HEK293 (cell line): ENCODE data around the gene PIN1.
A peak's percentile ranks its signal among the peaks of the same experiment; 100 is the strongest.

Source experiments
- GLI2 ChIP-seq: fragments of 450-650 bp; formaldehyde crosslinking; IDR thresholded peaks from 2 replicates; pipeline ENCODE4; 2017; ENCODE audit warnings: missing biosample characterization, missing genetic modification characterization, low read depth, borderline replicate concordance
- MZF1 ChIP-seq: fragments of 450-650 bp; formaldehyde crosslinking; IDR thresholded peaks from 2 replicates; pipeline ENCODE4 v1.5.1; 2017; ENCODE audit warnings: missing biosample characterization, missing genetic modification characterization, borderline replicate concordance
- SP3 ChIP-seq: fragments of 450-650 bp; formaldehyde crosslinking; IDR thresholded peaks from 2 replicates; pipeline ENCODE4 v1.5.1; 2016; ENCODE audit warnings: missing biosample characterization, missing genetic modification characterization
- ZBTB21 ChIP-seq: fragments of 450-650 bp; formaldehyde crosslinking; IDR thresholded peaks from 2 replicates; pipeline ENCODE4 v1.5.1; 2017; ENCODE audit warnings: missing biosample characterization, missing genetic modification characterization
- ZBTB49 ChIP-seq: fragments of 450-650 bp; formaldehyde crosslinking; IDR thresholded peaks from 2 replicates; pipeline ENCODE4 v1.5.1; 2016; ENCODE audit warnings: missing biosample characterization, missing genetic modification characterization, low read depth
- ZFP3 ChIP-seq: fragments of 450-650 bp; formaldehyde crosslinking; IDR thresholded peaks from 2 replicates; pipeline ENCODE4 v1.5.1; 2016; ENCODE audit warnings: low read depth, missing biosample characterization, missing genetic modification characterization
- ZNF10 ChIP-seq: fragments of 450-650 bp; formaldehyde crosslinking; IDR thresholded peaks from 2 replicates; pipeline ENCODE4 v1.5.1; 2017; ENCODE audit warnings: missing biosample characterization, missing genetic modification characterization
- ZNF132 ChIP-seq: fragments of 450-650 bp; formaldehyde crosslinking; IDR thresholded peaks from 2 replicates; pipeline ENCODE4 v1.5.1; 2017; ENCODE audit warnings: missing biosample characterization, missing genetic modification characterization, borderline replicate concordance
- ZNF146 ChIP-seq: fragments of 450-650 bp; formaldehyde crosslinking; IDR thresholded peaks from 2 replicates; pipeline ENCODE4 v1.5.1; 2016; ENCODE audit warnings: missing biosample characterization, missing genetic modification characterization
- ZNF174 ChIP-seq: fragments of 450-650 bp; formaldehyde crosslinking; IDR thresholded peaks from 2 replicates; pipeline ENCODE4 v1.5.0; 2017; ENCODE audit warnings: missing biosample characterization, mild to moderate bottlenecking, missing genetic modification characterization
- ZNF23 ChIP-seq: fragments of 450-650 bp; formaldehyde crosslinking; IDR thresholded peaks from 2 replicates; pipeline ENCODE4 v1.5.1; 2016; ENCODE audit warnings: missing biosample characterization, missing genetic modification characterization, borderline replicate concordance
- ZNF239 ChIP-seq: fragments of 450-650 bp; formaldehyde crosslinking; IDR thresholded peaks from 2 replicates; pipeline ENCODE4 v1.5.1; 2016; ENCODE audit warnings: missing biosample characterization, missing genetic modification characterization
- ZNF248 ChIP-seq: fragments of 450-650 bp; formaldehyde crosslinking; IDR thresholded peaks from 2 replicates; pipeline ENCODE4 v1.5.1; 2017; ENCODE audit warnings: missing biosample characterization, missing genetic modification characterization
- ZNF585B ChIP-seq: fragments of 450-650 bp; formaldehyde crosslinking; IDR thresholded peaks from 2 replicates; pipeline ENCODE4 v1.5.1; 2016; ENCODE audit warnings: missing biosample characterization, missing genetic modification characterization
- ZNF626 ChIP-seq: fragments of 450-650 bp; sonication (Bioruptor Pico); formaldehyde crosslinking; IDR thresholded peaks from 2 replicates; pipeline ENCODE4 v1.5.1; 2018; ENCODE audit warnings: missing biosample characterization, missing genetic modification characterization, inconsistent platforms
- ZNF701 ChIP-seq: fragments of 450-650 bp; formaldehyde crosslinking; IDR thresholded peaks from 2 replicates; pipeline ENCODE4 v1.5.1; 2016; ENCODE audit warnings: missing biosample characterization, missing genetic modification characterization
- ZNF776 ChIP-seq: fragments of 450-650 bp; formaldehyde crosslinking; IDR thresholded peaks from 2 replicates; pipeline ENCODE4 v1.5.0; 2017; ENCODE audit warnings: missing biosample characterization, missing genetic modification characterization, borderline replicate concordance
- TF ChIP-seq, protein P1 (sequence below): fragments of 450-650 bp; formaldehyde crosslinking; IDR thresholded peaks from 2 replicates; pipeline ENCODE4 v1.5.1; 2016; ENCODE audit warnings: missing biosample characterization, missing genetic modification characterization
- TF ChIP-seq, protein P2 (sequence below): fragments of 450-650 bp; formaldehyde crosslinking; IDR thresholded peaks from 2 replicates; pipeline ENCODE4 v1.5.1; 2016; ENCODE audit warnings: missing biosample characterization, missing genetic modification characterization
- TF ChIP-seq, protein P3 (sequence below): fragments of 450-650 bp; formaldehyde crosslinking; IDR thresholded peaks from 2 replicates; pipeline ENCODE4 v1.5.1; 2016; ENCODE audit warnings: missing biosample characterization, missing genetic modification characterization
- TF ChIP-seq, protein P4 (sequence below): fragments of 450-650 bp; formaldehyde crosslinking; IDR thresholded peaks from 2 replicates; pipeline ENCODE4; 2016; ENCODE audit warnings: missing biosample characterization, missing genetic modification characterization
- TF ChIP-seq, protein P5 (sequence below): fragments of 450-650 bp; formaldehyde crosslinking; conservative IDR thresholded peaks from 2 replicates; pipeline ENCODE4 v1.5.1; 2016; ENCODE audit warnings: low read depth, missing biosample characterization, missing genetic modification characterization
- TF ChIP-seq, protein P6 (sequence below): fragments of 450-650 bp; formaldehyde crosslinking; IDR thresholded peaks from 2 replicates; pipeline ENCODE4 v1.5.1; 2016; ENCODE audit warnings: missing biosample characterization, missing genetic modification characterization

Gene PIN1

GRCh38 chr19:9818734-9819595, 16.2 kb upstream of the PIN1 start, which contains the start of gene FBXL12 (continued):
- TF ChIP-seq, protein P1, sequence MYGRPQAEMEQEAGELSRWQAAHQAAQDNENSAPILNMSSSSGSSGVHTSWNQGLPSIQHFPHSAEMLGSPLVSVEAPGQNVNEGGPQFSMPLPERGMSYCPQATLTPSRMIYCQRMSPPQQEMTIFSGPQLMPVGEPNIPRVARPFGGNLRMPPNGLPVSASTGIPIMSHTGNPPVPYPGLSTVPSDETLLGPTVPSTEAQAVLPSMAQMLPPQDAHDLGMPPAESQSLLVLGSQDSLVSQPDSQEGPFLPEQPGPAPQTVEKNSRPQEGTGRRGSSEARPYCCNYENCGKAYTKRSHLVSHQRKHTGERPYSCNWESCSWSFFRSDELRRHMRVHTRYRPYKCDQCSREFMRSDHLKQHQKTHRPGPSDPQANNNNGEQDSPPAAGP, result 0 out of 2 replicates have a peak, but pooled peaks have one; percentile 26
- TF ChIP-seq ZNF585B (tag by site-specific recombination) (no peak), ZFP3 (tag by site-specific recombination) (no peak), GLI2 (tag by site-specific recombination) (no peak), ZBTB49 (tag by site-specific recombination) (no peak), ZNF23 (tag by site-specific recombination) (no peak), ZNF174 (tag by site-specific recombination) (no peak), ZBTB21 (tag by site-specific recombination) (0 out of 2 replicates have a peak, but pooled peaks have one; percentile 22), ZNF132 (no peak), ZNF701 (tag by site-specific recombination) (no peak), ZNF239 (tag by site-specific recombination) (no peak), ZNF248 (tag by site-specific recombination) (no peak), ZNF146 (tag by site-specific recombination) (no peak), MZF1 (no peak), SP3 (peak; percentile 83), ZNF10 (tag by site-specific recombination) (no peak), ZNF776 (tag by site-specific recombination) (no peak), ZNF626 (no peak)
- TF ChIP-seq, protein P2, sequence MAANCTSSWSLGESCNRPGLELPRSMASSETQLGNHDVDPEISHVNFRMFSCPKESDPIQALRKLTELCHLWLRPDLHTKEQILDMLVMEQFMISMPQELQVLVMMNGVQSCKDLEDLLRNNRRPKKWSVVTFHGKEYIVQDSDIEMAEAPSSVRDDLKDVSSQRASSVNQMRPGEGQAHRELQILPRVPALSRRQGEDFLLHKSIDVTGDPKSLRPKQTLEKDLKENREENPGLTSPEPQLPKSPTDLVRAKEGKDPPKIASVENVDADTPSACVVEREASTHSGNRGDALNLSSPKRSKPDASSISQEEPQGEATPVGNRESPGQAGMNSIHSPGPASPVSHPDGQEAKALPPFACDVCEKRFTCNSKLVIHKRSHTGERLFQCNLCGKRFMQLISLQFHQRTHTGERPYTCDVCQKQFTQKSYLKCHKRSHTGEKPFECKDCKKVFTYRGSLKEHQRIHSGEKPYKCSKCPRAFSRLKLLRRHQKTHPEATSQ, result no peak
- TF ChIP-seq, protein P3, sequence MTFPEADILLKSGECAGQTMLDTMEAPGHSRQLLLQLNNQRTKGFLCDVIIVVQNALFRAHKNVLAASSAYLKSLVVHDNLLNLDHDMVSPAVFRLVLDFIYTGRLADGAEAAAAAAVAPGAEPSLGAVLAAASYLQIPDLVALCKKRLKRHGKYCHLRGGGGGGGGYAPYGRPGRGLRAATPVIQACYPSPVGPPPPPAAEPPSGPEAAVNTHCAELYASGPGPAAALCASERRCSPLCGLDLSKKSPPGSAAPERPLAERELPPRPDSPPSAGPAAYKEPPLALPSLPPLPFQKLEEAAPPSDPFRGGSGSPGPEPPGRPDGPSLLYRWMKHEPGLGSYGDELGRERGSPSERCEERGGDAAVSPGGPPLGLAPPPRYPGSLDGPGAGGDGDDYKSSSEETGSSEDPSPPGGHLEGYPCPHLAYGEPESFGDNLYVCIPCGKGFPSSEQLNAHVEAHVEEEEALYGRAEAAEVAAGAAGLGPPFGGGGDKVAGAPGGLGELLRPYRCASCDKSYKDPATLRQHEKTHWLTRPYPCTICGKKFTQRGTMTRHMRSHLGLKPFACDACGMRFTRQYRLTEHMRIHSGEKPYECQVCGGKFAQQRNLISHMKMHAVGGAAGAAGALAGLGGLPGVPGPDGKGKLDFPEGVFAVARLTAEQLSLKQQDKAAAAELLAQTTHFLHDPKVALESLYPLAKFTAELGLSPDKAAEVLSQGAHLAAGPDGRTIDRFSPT, result no peak
- TF ChIP-seq, protein P4, sequence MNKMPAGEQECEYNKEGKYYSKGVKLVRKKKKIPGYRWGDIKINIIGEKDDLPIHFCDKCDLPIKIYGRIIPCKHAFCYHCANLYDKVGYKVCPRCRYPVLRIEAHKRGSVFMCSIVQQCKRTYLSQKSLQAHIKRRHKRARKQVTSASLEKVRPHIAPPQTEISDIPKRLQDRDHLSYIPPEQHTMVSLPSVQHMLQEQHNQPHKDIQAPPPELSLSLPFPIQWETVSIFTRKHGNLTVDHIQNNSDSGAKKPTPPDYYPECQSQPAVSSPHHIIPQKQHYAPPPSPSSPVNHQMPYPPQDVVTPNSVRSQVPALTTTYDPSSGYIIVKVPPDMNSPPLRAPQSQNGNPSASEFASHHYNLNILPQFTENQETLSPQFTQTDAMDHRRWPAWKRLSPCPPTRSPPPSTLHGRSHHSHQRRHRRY (tag by site-specific recombination), result no peak
- TF ChIP-seq, protein P5, sequence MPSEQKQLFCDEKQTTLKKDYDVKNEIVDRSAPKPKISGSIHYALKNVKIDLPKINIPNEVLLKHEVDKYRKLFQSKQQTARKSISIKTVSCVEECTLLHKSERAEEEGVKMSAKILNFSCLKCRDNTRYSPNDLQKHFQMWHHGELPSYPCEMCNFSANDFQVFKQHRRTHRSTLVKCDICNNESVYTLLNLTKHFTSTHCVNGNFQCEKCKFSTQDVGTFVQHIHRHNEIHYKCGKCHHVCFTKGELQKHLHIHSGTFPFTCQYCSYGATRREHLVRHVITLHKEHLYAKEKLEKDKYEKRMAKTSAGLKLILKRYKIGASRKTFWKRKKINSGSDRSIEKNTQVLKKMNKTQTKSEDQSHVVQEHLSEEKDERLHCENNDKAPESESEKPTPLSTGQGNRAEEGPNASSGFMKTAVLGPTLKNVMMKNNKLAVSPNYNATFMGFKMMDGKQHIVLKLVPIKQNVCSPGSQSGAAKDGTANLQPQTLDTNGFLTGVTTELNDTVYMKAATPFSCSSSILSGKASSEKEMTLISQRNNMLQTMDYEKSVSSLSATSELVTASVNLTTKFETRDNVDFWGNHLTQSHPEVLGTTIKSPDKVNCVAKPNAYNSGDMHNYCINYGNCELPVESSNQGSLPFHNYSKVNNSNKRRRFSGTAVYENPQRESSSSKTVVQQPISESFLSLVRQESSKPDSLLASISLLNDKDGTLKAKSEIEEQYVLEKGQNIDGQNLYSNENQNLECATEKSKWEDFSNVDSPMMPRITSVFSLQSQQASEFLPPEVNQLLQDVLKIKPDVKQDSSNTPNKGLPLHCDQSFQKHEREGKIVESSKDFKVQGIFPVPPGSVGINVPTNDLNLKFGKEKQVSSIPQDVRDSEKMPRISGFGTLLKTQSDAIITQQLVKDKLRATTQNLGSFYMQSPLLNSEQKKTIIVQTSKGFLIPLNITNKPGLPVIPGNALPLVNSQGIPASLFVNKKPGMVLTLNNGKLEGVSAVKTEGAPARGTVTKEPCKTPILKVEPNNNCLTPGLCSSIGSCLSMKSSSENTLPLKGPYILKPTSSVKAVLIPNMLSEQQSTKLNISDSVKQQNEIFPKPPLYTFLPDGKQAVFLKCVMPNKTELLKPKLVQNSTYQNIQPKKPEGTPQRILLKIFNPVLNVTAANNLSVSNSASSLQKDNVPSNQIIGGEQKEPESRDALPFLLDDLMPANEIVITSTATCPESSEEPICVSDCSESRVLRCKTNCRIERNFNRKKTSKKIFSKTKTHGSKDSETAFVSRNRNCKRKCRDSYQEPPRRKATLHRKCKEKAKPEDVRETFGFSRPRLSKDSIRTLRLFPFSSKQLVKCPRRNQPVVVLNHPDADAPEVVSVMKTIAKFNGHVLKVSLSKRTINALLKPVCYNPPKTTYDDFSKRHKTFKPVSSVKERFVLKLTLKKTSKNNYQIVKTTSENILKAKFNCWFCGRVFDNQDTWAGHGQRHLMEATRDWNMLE, result peak; percentile 61
- TF ChIP-seq, protein P6, sequence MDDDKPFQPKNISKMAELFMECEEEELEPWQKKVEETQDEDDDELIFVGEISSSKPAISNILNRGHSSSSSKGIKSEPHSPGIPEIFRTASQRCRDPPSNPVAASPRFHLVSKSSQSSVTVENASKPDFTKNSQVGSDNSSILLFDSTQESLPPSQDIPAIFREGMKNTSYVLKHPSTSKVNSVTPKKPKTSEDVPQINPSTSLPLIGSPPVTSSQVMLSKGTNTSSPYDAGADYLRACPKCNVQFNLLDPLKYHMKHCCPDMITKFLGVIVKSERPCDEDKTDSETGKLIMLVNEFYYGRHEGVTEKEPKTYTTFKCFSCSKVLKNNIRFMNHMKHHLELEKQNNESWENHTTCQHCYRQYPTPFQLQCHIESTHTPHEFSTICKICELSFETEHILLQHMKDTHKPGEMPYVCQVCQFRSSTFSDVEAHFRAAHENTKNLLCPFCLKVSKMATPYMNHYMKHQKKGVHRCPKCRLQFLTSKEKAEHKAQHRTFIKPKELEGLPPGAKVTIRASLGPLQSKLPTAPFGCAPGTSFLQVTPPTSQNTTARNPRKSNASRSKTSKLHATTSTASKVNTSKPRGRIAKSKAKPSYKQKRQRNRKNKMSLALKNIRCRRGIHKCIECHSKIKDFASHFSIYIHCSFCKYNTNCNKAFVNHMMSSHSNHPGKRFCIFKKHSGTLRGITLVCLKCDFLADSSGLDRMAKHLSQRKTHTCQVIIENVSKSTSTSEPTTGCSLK (tag by site-specific recombination), result no peak
